SK-N-MC (cell line): ENCODE data around the gene FBXL2.

Source experiments
- DNase-seq: peaks from one replicate; pipeline ENCODE4 v3.0.0-alpha.2; 2011; ENCODE audit warnings: low read depth, low spot score
- H3K27ac ChIP-seq: fragments of 200-600 bp; sonication (generic); 2 replicates; pipeline ENCODE4 v1.5.1; 2016; ENCODE audit warnings: mixed run types
- H3K36me3 ChIP-seq: fragments of 200-600 bp; sonication (generic); 2 replicates; pipeline ENCODE4 v1.6.1; 2017; ENCODE audit warnings: antibody characterized with exemption, low read length, mixed read lengths; ENCODE audit not compliant: insufficient read depth
- H3K4me3 ChIP-seq: fragments of 200-600 bp; sonication (generic); 2 replicates; pipeline ENCODE4 v1.5.1; 2016
- H3K9ac ChIP-seq: fragments of 200-600 bp; sonication (generic); 2 replicates; pipeline ENCODE4 v1.8.0; 2017; ENCODE audit warnings: mixed run types, mixed read lengths; ENCODE audit not compliant: insufficient read length
- H3K9me3 ChIP-seq: fragments of 200-600 bp; sonication (generic); 2 replicates; pipeline ENCODE4 v1.6.1; 2017; ENCODE audit warnings: low read depth, mild to moderate bottlenecking, antibody characterized with exemption, low read length, moderate library complexity, mixed read lengths
- EZH2 ChIP-seq: fragments of 200-600 bp; sonication (generic); IDR thresholded peaks from one replicate; pipeline ENCODE4 v1.6.1; 2017; ENCODE audit warnings: antibody characterized with exemption
- FOXP2 ChIP-seq: optimal IDR thresholded peaks from 2 replicates; pipeline ENCODE3; 2011; ENCODE audit warnings: mild to moderate bottlenecking, moderate library complexity; ENCODE audit not compliant: insufficient read depth; ENCODE audit errors: extremely low read length, control extremely low read depth
- POLR2AphosphoS5 ChIP-seq: IDR thresholded peaks from 2 replicates; pipeline ENCODE4 v1.6.1; 2012; ENCODE audit warnings: mild to moderate bottlenecking, low read depth, low read length, borderline replicate concordance

The FBXL2 gene

DNA sequence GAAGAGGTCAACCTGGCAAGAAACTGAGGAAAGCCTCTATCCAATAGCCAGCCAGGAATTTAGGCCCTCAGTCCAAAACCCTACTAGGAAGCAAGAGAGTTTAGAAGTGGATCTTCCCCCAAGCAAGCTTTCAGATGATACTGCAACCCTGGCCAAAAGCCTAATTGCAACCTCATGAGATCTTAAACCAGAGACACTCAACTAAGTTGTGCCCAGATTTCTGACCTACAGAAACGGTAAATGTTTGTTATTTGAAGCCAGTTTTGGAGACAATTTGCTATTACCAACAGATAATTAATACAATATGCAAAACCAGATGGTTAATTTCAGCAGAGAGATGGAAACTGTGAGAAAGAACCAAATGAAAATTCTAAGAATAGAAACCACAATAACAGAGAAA is 37.0 kb upstream of the FBXL2 start:
- no peak overlapping the region for H3K4me3 ChIP-seq
- no peak overlapping the region for H3K9ac ChIP-seq
- H3K9me3 ChIP-seq: no peaks in the 10 kb centered on the region
- no peak overlapping the region for H3K27ac ChIP-seq
- no peaks in the 10 kb centered on the region for H3K36me3 ChIP-seq
- no peak for DNase-seq
- TF ChIP-seq FOXP2 (no peak), EZH2 (no peak), POLR2AphosphoS5 (no peak)

GRCh38 chr3:33246786-33247185 is 30.5 kb upstream of the FBXL2 start:
- Histone ChIP-seq H3K9me3 (no peaks in the 10 kb centered on the region), H3K27ac (no peak overlapping the region), H3K36me3 (no peaks in the 10 kb centered on the region), H3K9ac (no peak overlapping the region), H3K4me3 (no peak overlapping the region)
- TF ChIP-seq EZH2 (no peak), FOXP2 (no peak), POLR2AphosphoS5 (no peak)
- DNase-seq: no peak

DNA sequence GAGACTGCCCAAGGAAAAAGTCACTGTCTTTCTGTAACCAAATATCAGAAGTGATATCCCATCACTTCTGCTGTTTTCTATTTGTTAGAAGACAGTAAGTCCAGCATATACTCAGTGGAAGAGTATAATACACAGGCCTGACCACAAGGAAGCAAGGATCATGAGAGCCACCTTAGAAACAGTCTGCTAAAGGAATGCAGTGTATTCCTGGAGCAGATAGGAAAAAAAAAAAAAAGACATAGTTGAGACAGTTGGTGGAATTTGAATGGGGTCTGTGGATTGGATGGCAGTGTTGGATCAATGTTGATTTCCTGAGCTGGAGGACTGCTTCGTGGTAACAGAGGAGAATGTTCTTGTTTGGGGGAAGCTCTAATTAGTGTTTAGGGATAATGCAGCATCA is 26.5 kb upstream of the FBXL2 start:
- Histone ChIP-seq H3K9me3 (no peaks in the 10 kb centered on the region), H3K9ac (no peak overlapping the region), H3K27ac (no peak overlapping the region), H3K4me3 (no peak overlapping the region), H3K36me3 (no peaks in the 10 kb centered on the region)
- TF ChIP-seq POLR2AphosphoS5 (no peak), FOXP2 (no peak), EZH2 (no peak)
- DNase-seq: no peak

GRCh38 chr3:33256249-33256648 is 21.0 kb upstream of the FBXL2 start:
- Histone ChIP-seq H3K27ac (no peak overlapping the region), H3K9ac (no peak overlapping the region), H3K36me3 (no peaks in the 10 kb centered on the region), H3K9me3 (no peaks in the 10 kb centered on the region), H3K4me3 (no peak overlapping the region)
- DNase-seq: no peak
- TF ChIP-seq FOXP2 (no peak), POLR2AphosphoS5 (no peak), EZH2 (no peak)

- no peak for DNase-seq
- TF ChIP-seq EZH2 (no peak), POLR2AphosphoS5 (no peak), FOXP2 (no peak)
- Histone ChIP-seq H3K9me3 (no peaks in the 10 kb centered on the region), H3K9ac (no peak overlapping the region), H3K27ac (no peak overlapping the region), H3K36me3 (no peaks in the 10 kb centered on the region), H3K4me3 (no peak overlapping the region)
Measured at GRCh38 chr3:33260104-33260503, 17.1 kb upstream of the FBXL2 start.

- no peak for DNase-seq
- H3K9ac ChIP-seq: no peak overlapping the region
- H3K27ac ChIP-seq: no peak overlapping the region
- no peak overlapping the region for H3K4me3 ChIP-seq
- H3K9me3 ChIP-seq: no peaks in the 10 kb centered on the region
- H3K36me3 ChIP-seq: no peaks in the 10 kb centered on the region
- TF ChIP-seq EZH2 (no peak), POLR2AphosphoS5 (no peak), FOXP2 (no peak)
Measured at GRCh38 chr3:33269385-33269784, 7.9 kb upstream of the FBXL2 start.

DNA sequence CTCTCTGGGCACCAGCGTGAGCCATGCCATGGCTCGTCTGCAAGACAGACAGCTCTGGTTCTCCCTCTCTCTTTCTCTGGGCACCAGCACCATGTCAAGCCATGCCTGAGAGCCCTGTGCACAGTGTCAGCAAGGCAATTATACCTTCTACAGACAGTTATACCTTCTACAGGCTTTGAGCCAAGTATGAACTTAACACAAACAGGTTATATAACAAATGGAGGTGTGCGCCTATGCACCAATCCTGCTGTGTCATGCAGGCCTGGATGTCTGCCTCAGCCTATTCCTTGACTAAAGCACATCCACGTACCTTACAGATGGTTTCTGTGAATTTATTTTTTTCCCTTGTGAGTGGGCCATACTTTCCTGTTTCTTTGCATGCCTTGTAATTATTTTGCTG is 5.9 kb upstream of the FBXL2 start:
- no peak for TF ChIP-seq POLR2AphosphoS5
- no peak for TF ChIP-seq FOXP2
- TF ChIP-seq EZH2: no peak

DNA sequence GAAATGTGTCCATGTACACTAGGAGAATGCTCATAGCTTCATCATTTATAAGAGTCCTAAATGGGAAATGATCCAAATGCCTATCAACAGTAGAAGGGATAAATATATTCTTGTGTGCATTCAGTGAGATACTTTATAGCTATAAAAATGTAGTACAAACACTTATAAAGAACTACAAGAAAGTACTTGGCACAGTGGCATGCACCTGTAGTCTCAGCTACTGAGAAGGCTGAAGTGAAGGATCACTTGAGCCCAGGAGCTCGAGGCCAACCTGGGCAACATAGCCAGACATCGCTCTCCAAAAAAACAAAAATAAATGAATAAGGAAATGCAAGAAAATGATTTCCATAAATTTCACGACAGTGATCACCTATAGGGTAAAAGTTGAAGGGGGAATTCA is 3.6 kb upstream of the FBXL2 start:
- Histone ChIP-seq H3K4me3 (no peak overlapping the region), H3K9me3 (no peaks in the 10 kb centered on the region), H3K9ac (no peak overlapping the region), H3K27ac (no peak overlapping the region), H3K36me3 (no peaks in the 10 kb centered on the region)
- DNase-seq: no peak
- TF ChIP-seq POLR2AphosphoS5: no peak
- no peak for TF ChIP-seq FOXP2
- no peak for TF ChIP-seq EZH2

More for the DNA sequence above, 5.9 kb upstream of the FBXL2 start:
- no peaks in the 10 kb centered on the region for H3K9me3 ChIP-seq
- no peak overlapping the region for H3K27ac ChIP-seq
- H3K4me3 ChIP-seq: no peak overlapping the region
- no peaks in the 10 kb centered on the region for H3K36me3 ChIP-seq
- no peak overlapping the region for H3K9ac ChIP-seq
- no peak for DNase-seq

DNA sequence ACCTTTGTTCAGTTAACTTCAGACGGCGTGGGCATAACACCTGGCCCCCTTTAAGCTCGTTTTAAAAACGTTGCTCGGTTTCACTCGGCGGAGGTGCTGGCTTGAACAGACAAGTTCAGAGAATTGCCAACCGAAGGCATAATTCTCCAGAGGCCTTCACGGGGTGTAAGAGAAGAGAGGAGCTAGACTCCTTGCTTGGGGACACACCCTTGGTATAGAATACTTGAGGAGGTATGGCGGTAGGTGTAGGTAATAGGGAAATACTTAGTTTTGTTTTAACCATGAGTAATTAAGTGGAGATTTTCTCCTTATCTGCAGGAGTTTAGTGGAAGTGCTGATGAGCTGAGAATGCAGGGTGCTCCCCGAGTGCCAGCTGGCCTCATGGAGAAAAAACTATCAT is 921 bp downstream of the FBXL2 start:
- Histone ChIP-seq H3K27ac (no peak overlapping the region), H3K4me3 (peak overlapping the region; percentile 79)
- no peak for DNase-seq

More for the DNA sequence above, 921 bp downstream of the FBXL2 start:
- Histone ChIP-seq H3K9me3 (no peaks in the 10 kb centered on the region), H3K9ac (peak overlapping the region; percentile 63), H3K36me3 (no peaks in the 10 kb centered on the region)
- TF ChIP-seq POLR2AphosphoS5: no peak
- TF ChIP-seq FOXP2: no peak
- TF ChIP-seq EZH2: no peak
